ENCODE data around the gene MLN. TPM values are rescaled to one million over a fixed set of nuclear protein-coding genes. Genes with fewer than 3 reads are reported as not detected.

The MLN gene
- total and polyA plus RNA-seq, 2 experiments from 2014 or later = not detected

- Histone ChIP-seq H2AFZ (no peak overlapping the region), H3K79me2 (replicated peaks; ENCODE audit: insufficient read depth) (no peaks in the 10 kb centered on the region), H3K4me1 (ENCODE audit: insufficient read depth) (peaks cover 11% of the 10 kb centered on the region; the same call in 1 of the 2 replicates), H3K27me3 (ENCODE audit: insufficient read depth) (no peaks in the 10 kb centered on the region), H3K36me3 (ENCODE audit: insufficient read depth) (no peaks in the 10 kb centered on the region), H3K9me2 (ENCODE audit: insufficient read depth) (no peaks in the 10 kb centered on the region), H4K20me1 (replicated peaks; ENCODE audit: insufficient read depth) (no peaks in the 10 kb centered on the region), H3K4me3 (no peak overlapping the region), H3F3A (replicated peaks; ENCODE audit: low read depth) (no peaks in the 10 kb centered on the region), H3K27ac (ENCODE audit: low read depth) (no peak overlapping the region), H3K4me2 (no peak overlapping the region)
- peaks cover 21% of the 10 kb centered on the region for H3K4me1 Mint-ChIP-seq
- H3K4me3 Mint-ChIP-seq = no peak overlapping the region
- no peak for TF ChIP-seq NANOG (IDR thresholded peaks at IDR 0.05; ENCODE audit: borderline replicate concordance)
- no peak for TF ChIP-seq ZNF462 (CRISPR knock-in tag; IDR thresholded peaks at IDR 0.05)
- no peak for TF ChIP-seq POLR2AphosphoS5 (IDR thresholded peaks at IDR 0.05; ENCODE audit: low read depth)
- TF ChIP-seq CREB1 (CRISPR knock-in tag; IDR thresholded peaks at IDR 0.05; ENCODE audit: low read depth) = no peak
- TF ChIP-seq REST (IDR thresholded peaks at IDR 0.05; ENCODE audit: unreplicated experiment) = no peak
- no peak for TF ChIP-seq ZNF331 (CRISPR knock-in tag; IDR thresholded peaks at IDR 0.05; ENCODE audit: low read depth)
- TF ChIP-seq STAT1 (IDR thresholded peaks at IDR 0.05; ENCODE audit: unreplicated experiment) = no peak
- TF ChIP-seq EZH2 (IDR thresholded peaks at IDR 0.05; ENCODE audit: low read depth, unreplicated experiment) = no peak
- H3K27me3 Mint-ChIP-seq (ENCODE audit: insufficient read depth, low read depth, poor library complexity) = peaks cover 16% of the 10 kb centered on the region
- no peaks in the 10 kb centered on the region; the same call in 2 of the 3 replicates for H3K9me3 Mint-ChIP-seq
- H3K27ac Mint-ChIP-seq = no peak overlapping the region
- ATAC-seq = no peak
- no peak for DNase-seq (ENCODE audit: low spot score)
- no peaks in the 10 kb centered on the region for H3K36me3 Mint-ChIP-seq (ENCODE audit: low read depth)
Measured at GRCh38 chr6:33843131-33844121, 39.6 kb upstream of the MLN start.
